SH-SY5Y (cell line): ENCODE measurements around the gene HADHA.

ENCODE experiments used
- GATA2 ChIP-seq: IDR thresholded peaks from 2 replicates; pipeline ENCODE4 v1.6.1; 2011; ENCODE audit warnings: mild to moderate bottlenecking, low read depth, low read length
- GATA3 ChIP-seq: IDR thresholded peaks from 2 replicates; pipeline ENCODE4 v1.6.1; 2011; ENCODE audit warnings: low read depth, mild to moderate bottlenecking, low read length, moderate library complexity

DNA sequence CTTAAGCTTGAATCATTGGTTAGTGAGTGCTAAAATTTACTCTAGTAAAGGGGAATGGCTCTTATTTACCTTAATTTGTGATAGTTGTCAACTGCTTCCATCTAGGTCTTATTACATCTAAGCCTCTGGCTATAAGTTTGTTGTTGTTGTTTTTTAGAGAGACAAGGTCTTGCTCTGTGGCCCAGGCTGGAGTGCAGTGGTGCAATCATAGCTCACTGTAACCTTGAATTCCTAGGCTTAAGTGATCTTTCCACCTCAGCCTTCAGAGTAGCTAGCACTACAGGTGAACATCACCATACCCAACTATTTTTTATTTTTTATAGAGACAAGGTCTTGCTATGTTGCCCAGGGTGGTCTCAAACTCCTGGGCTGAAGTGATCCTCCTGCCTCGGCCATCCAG lies 6.6 kb downstream of the HADHA start:
- no peak for TF ChIP-seq GATA2
- TF ChIP-seq GATA3: no peak
